GM12878 (cell line): ENCODE data around the gene TMED6. TPM values are rescaled to one million over a fixed set of nuclear protein-coding genes. Genes with fewer than 3 reads are reported as not detected.

Experiments used
- ATAC-seq: fragments of 200-7000 bp; cut with Tn5 transposase; 3 replicates; pipeline ENCODE4 v1.9.1; 2020; ENCODE audit warnings: mild to moderate bottlenecking, moderate library complexity
- BruUV-seq: library from RNA; stranded (reverse); fragments of 400-500 nt; replicated peaks from 2 replicates; lab custom pipeline; 2021; lab: Mats Ljungman, UMichigan
- CTCF ChIA-PET: fragments of 300-600 bp; sonication (Branson Sonifier 250); formaldehyde crosslinking; extraction: SDS; loops from one replicate; lab custom pipeline; 2021; ENCODE audit warnings: inconsistent platforms; lab: Yijun Ruan, JAX
- POLR2A ChIA-PET: fragments of 350-600 bp; formaldehyde crosslinking; extraction: SDS; loops from one replicate; lab custom pipeline; 2021; ENCODE audit warnings: inconsistent platforms; lab: Charles Lee
- RAD21 ChIA-PET: fragments of 300-600 bp; sonication (Branson Sonifier 250); formaldehyde crosslinking; loops from one replicate; lab custom pipeline; 2023; ENCODE audit warnings: antibody characterized with exemption; ENCODE audit not compliant: unreplicated experiment; lab: Charles Lee
- SMC1A ChIA-PET: fragments of 300-600 bp; sonication (Branson Sonifier 250); formaldehyde crosslinking; loops from one replicate; lab custom pipeline; 2023; ENCODE audit not compliant: unreplicated experiment, uncharacterized antibody; lab: Charles Lee
- DNase-seq: peaks from one replicate; pipeline ENCODE4 v3.0.0-alpha.2; 2011; ENCODE audit warnings: low read depth, low spot score
- FAIRE-seq: peaks from 3 replicates; lab custom pipeline; 2011; peaks lifted over from hg19 to GRCh38; lab: Jason Lieb, UNC
- H2AFZ ChIP-seq: 2 replicates; pipeline ENCODE4 v1.6.0; 2011; ENCODE audit warnings: low read depth, low read length, control low read depth; ENCODE audit not compliant: control insufficient read depth
- H3K27ac ChIP-seq: 2 replicates; pipeline ENCODE4 v1.5.1; 2011; ENCODE audit warnings: control low read depth; ENCODE audit not compliant: control insufficient read depth, insufficient read depth
- H3K27me3 ChIP-seq, 2 experiments: replicated peaks in 1 of 2; 2 replicates each; pipeline versions ENCODE4 v1.6.0 to v1.6.1; 2011; ENCODE audit warnings: low read length in 1 of 2; ENCODE audit not compliant: control insufficient read depth in 2 of 2, insufficient read depth in 2 of 2
- H3K36me3 ChIP-seq, 2 experiments: 2 replicates each; pipeline ENCODE4 v1.5.1; 2011; ENCODE audit warnings: low read length in 1 of 2; ENCODE audit not compliant: control insufficient read depth in 2 of 2, insufficient read depth in 2 of 2
- H3K4me1 ChIP-seq: 2 replicates; pipeline ENCODE4 v1.6.1; 2011; ENCODE audit warnings: mild to moderate bottlenecking, low read length, moderate library complexity, mixed read lengths; ENCODE audit not compliant: control insufficient read depth, insufficient read depth
- H3K4me2 ChIP-seq: 2 replicates; pipeline ENCODE4 v1.6.0; 2011; ENCODE audit warnings: control low read depth; ENCODE audit not compliant: control insufficient read depth, insufficient read depth
- H3K4me3 ChIP-seq: fragments of 200-600 bp; sonication (generic); 2 replicates; pipeline ENCODE4 v1.5.1; 2016
- H3K79me2 ChIP-seq: 2 replicates; pipeline ENCODE4 v1.6.0; 2011; ENCODE audit warnings: low read length; ENCODE audit not compliant: control insufficient read depth, insufficient read depth
- H3K9ac ChIP-seq: 2 replicates; pipeline ENCODE4 v1.8.0; 2011; ENCODE audit warnings: low read length, control low read depth, mixed read lengths; ENCODE audit not compliant: control insufficient read depth, insufficient read depth
- H3K9me3 ChIP-seq: replicated peaks from 3 replicates; pipeline ENCODE4 v1.5.1; 2011; ENCODE audit warnings: mild to moderate bottlenecking, low read length; ENCODE audit not compliant: control insufficient read depth, insufficient read depth
- H4K20me1 ChIP-seq: 2 replicates; pipeline ENCODE4 v1.6.0; 2011; ENCODE audit not compliant: control insufficient read depth, insufficient read depth
- BHLHE40 ChIP-seq, 2 experiments: fragments of 450-650 bp in 1 of 2; IDR thresholded peaks; 2 replicates each; pipeline ENCODE4 v1.6.1; 2011 to 2017; ENCODE audit warnings: low read depth in 2 of 2, borderline replicate concordance in 1 of 2, improper control_type of control experiment in 1 of 2, low read length in 1 of 2, mild to moderate bottlenecking in 1 of 2
- BRCA1 ChIP-seq: IDR thresholded peaks from 2 replicates; pipeline ENCODE4 v1.6.1; 2011; ENCODE audit warnings: low read depth, low read length, improper control_type of control experiment
- CEBPB ChIP-seq, 2 experiments: fragments of 150-350 bp in 1 of 2; IDR thresholded peaks; 2 replicates each; pipeline ENCODE4 v1.6.1; 2012 to 2014; ENCODE audit warnings: low read depth in 2 of 2, low read length in 2 of 2, borderline replicate concordance in 1 of 2, inconsistent platforms in 1 of 2
- CREM ChIP-seq: IDR thresholded peaks from 2 replicates; pipeline ENCODE4 v1.6.1; 2014; ENCODE audit warnings: antibody characterized with exemption, low read depth
- HCFC1 ChIP-seq: fragments of 150-350 bp; IDR thresholded peaks from 2 replicates; pipeline ENCODE4 v1.6.1; 2014; ENCODE audit warnings: low read length
- IRF4 ChIP-seq: IDR thresholded peaks from 2 replicates; pipeline ENCODE4 v1.6.1; 2011; ENCODE audit warnings: low read depth, low read length
- JUNB ChIP-seq: IDR thresholded peaks from 2 replicates; pipeline ENCODE4 v1.6.1; 2016; ENCODE audit warnings: antibody characterized with exemption, mild to moderate bottlenecking
- NFIC ChIP-seq: IDR thresholded peaks from 2 replicates; pipeline ENCODE4 v1.6.1; 2012; ENCODE audit warnings: low read depth, mild to moderate bottlenecking, inconsistent platforms, low read length, moderate library complexity
- PAX8 ChIP-seq: fragments of 450-650 bp; IDR thresholded peaks from 2 replicates; pipeline ENCODE4 v1.6.1; 2017; ENCODE audit warnings: mild to moderate bottlenecking, moderate library complexity
- POLR2AphosphoS5 ChIP-seq: IDR thresholded peaks from 2 replicates; pipeline ENCODE4 v1.6.1; 2011; ENCODE audit warnings: mild to moderate bottlenecking, low read length, inconsistent platforms
- SMAD1 ChIP-seq: fragments of 450-650 bp; IDR thresholded peaks from 2 replicates; pipeline ENCODE4 v1.6.1; 2018; ENCODE audit warnings: mild to moderate bottlenecking, low read depth; ENCODE audit not compliant: partially characterized antibody
- SRF ChIP-seq, 2 experiments: IDR thresholded peaks; 2 replicates each; pipeline ENCODE4 v1.6.1; 2011; ENCODE audit warnings: low read depth in 2 of 2, low read length in 2 of 2, mild to moderate bottlenecking in 1 of 2, moderate library complexity in 1 of 2
- ZNF207 ChIP-seq: fragments of 450-650 bp; IDR thresholded peaks from 2 replicates; pipeline ENCODE4 v1.6.1; 2014; ENCODE audit warnings: antibody characterized with exemption, mild to moderate bottlenecking, borderline replicate concordance
- ZSCAN29 ChIP-seq: fragments of 450-650 bp; IDR thresholded peaks from 2 replicates; pipeline ENCODE4 v1.6.1; 2017; ENCODE audit warnings: mild to moderate bottlenecking, moderate library complexity
- WGBS: methylation state at CpG from one replicate; pipeline ENCODE4 v1.1.6; 2016; ENCODE audit warnings: low lambda C conversion rate; ENCODE audit not compliant: insufficient replicate concordance, insufficient coverage; ENCODE audit errors: missing lambda C conversion rate; 5-methylcytosine and 5-hydroxymethylcytosine counted together
- in situ Hi-C: fragments of 300-500 bp; cut with MboI; formaldehyde crosslinking; loops from 9 replicates; pipeline ENCODE4 v1.14.3; 2018; ENCODE audit warnings: mixed read lengths
- intact Hi-C: fragments of 100-400 bp; cut with micrococcal nuclease; formaldehyde crosslinking; loops from one replicate; pipeline ENCODE4 v1.14.2; 2022; ENCODE audit not compliant: unreplicated experiment
- polyA plus RNA-seq, 11 experiments: library from polyadenylated mRNA; depleted of rRNA in 4 of 11; unstranded in 6 of 11; stranded (reverse) in 5 of 11; fragments of >200 nt; fragmentation: Nextera tagmentation in 4 of 11; fragmentation: Illumina TruSeq in 1 of 11; extraction: Ambion mirVana in 4 of 11; extraction: Trizol in 1 of 11; gene quantifications; 1 replicate in 1 of 11; 2 replicates in 10 of 11; pipeline versions ENCODE4 v1.2.1 to v1.2.3, GENCODE V29; 2011 to 2016; ENCODE audit warnings: inconsistent platforms in 2 of 11, missing spikeins in 2 of 11, low read depth in 1 of 11
- total RNA-seq, 4 experiments: library from RNA; depleted of rRNA in 3 of 4; stranded (reverse); fragments of >200 nt in 3 of 4; fragmentation: Illumina TruSeq in 1 of 4; extraction: Trizol in 1 of 4; gene quantifications; 2 replicates each; pipeline versions ENCODE4 v1.2.1 to v1.2.3, GENCODE V29; 2013 to 2021
- TF ChIP-seq, protein P1 (sequence below): IDR thresholded peaks from 2 replicates; pipeline ENCODE4 v1.6.1; 2012; ENCODE audit warnings: improper control_type of control experiment, low read depth, low read length; ENCODE audit not compliant: insufficient replicate concordance
- TF ChIP-seq, protein P2 (sequence below): fragments of 450-650 bp; IDR thresholded peaks from 2 replicates; pipeline ENCODE4 v1.6.1; 2017; ENCODE audit warnings: mild to moderate bottlenecking
- TF ChIP-seq, protein P3 (sequence below): fragments of 450-650 bp; IDR thresholded peaks from 2 replicates; pipeline ENCODE4 v1.6.1; 2016; ENCODE audit warnings: mild to moderate bottlenecking

The TMED6 gene
- total and polyA plus RNA-seq, 10 of the 15 experiments (the other 5 are each of a cell fraction or from before 2014, with no cell fraction given): 0.27 to 1.7 (median 0.78) TPM

DNA sequence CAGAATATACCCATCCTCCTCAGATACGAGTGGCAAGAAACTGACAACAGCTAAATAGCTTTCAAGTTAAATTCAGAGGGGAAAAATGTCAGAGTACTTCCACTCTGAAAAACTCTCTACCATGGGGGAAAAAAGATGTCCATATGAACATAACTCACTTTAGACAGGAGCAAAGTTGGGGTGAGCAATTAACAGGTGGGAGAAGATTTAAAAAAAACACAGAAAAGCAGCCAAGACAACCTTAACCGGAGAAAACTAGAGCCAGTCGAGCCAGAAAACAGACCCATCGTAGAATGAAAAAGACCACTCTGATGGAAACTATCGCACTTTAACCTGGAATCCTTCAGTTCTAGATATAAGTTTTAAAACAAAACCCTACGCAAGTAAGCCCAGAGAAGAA is 33.4 kb upstream of the TMED6 start:
- ChIA-PET RAD21 (interaction anchor here (1.4 to 2.1 kb wide), 4 partner anchors 12 to 370 kb away, joined by 4 to 12 read pairs (median 8); partner anchors contain the start of gene NOB1), POLR2A (interaction anchor here (0.5 to 1.4 kb wide), 9 partner anchors 27 to 377 kb away, joined by 3 to 9 read pairs (median 3); partner anchors contain the start of genes CYB5B and WWP2), CTCF (interaction anchor here (1.2 to 1.7 kb wide), 4 partner anchors 9 to 74 kb away, joined by 3 to 9 read pairs (median 5); no protein-coding TSS in a partner anchor), SMC1A (interaction anchor here (0.9 to 3.4 kb wide), 5 partner anchors 11 to 59 kb away, joined by 4 to 14 read pairs (median 5); partner anchors contain the start of gene NIP7)
- H3K4me2 ChIP-seq: peak overlapping the region; percentile 86
- ATAC-seq (no peak), FAIRE-seq (no peak), DNase-seq (no peak)
- H3K79me2 ChIP-seq: peaks cover 36% of the 10 kb centered on the region
- 1% methylated on average over 6 of the region's 6 CpGs for WGBS
- H3K4me1 ChIP-seq: peaks cover 9% of the 10 kb centered on the region
- peak overlapping the region; percentile 93 for H3K4me3 ChIP-seq
- peak overlapping the region; percentile 93 for H3K9ac ChIP-seq
- no TSS peak for BruUV-seq
- H3K9me3 ChIP-seq: no peaks in the 10 kb centered on the region
- intact Hi-C loops: loop anchor here (2.0 kb wide), 2 partner anchors 46 to 74 kb away; partner anchors contain the start of genes COG8, NIP7 and VPS4A
- peaks cover 0 to 14% of the 10 kb centered on the region in 2 experiments; a peak in 1 of 4 replicates for H3K36me3 ChIP-seq
- in situ Hi-C loops: no loop called here
- no peaks in the 10 kb centered on the region for H3K27me3 ChIP-seq
- peak overlapping the region; percentile 85 for H3K27ac ChIP-seq
- H4K20me1 ChIP-seq: no peaks in the 10 kb centered on the region
- H2AFZ ChIP-seq: no peak overlapping the region
- no peak for TF ChIP-seq CREM
- TF ChIP-seq, protein P1, sequence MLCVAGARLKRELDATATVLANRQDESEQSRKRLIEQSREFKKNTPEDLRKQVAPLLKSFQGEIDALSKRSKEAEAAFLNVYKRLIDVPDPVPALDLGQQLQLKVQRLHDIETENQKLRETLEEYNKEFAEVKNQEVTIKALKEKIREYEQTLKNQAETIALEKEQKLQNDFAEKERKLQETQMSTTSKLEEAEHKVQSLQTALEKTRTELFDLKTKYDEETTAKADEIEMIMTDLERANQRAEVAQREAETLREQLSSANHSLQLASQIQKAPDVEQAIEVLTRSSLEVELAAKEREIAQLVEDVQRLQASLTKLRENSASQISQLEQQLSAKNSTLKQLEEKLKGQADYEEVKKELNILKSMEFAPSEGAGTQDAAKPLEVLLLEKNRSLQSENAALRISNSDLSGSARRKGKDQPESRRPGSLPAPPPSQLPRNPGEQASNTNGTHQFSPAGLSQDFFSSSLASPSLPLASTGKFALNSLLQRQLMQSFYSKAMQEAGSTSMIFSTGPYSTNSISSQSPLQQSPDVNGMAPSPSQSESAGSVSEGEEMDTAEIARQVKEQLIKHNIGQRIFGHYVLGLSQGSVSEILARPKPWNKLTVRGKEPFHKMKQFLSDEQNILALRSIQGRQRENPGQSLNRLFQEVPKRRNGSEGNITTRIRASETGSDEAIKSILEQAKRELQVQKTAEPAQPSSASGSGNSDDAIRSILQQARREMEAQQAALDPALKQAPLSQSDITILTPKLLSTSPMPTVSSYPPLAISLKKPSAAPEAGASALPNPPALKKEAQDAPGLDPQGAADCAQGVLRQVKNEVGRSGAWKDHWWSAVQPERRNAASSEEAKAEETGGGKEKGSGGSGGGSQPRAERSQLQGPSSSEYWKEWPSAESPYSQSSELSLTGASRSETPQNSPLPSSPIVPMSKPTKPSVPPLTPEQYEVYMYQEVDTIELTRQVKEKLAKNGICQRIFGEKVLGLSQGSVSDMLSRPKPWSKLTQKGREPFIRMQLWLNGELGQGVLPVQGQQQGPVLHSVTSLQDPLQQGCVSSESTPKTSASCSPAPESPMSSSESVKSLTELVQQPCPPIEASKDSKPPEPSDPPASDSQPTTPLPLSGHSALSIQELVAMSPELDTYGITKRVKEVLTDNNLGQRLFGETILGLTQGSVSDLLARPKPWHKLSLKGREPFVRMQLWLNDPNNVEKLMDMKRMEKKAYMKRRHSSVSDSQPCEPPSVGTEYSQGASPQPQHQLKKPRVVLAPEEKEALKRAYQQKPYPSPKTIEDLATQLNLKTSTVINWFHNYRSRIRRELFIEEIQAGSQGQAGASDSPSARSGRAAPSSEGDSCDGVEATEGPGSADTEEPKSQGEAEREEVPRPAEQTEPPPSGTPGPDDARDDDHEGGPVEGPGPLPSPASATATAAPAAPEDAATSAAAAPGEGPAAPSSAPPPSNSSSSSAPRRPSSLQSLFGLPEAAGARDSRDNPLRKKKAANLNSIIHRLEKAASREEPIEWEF: no peak
- TF ChIP-seq CEBPB (IDR thresholded peaks at IDR 0.05; ENCODE audit: borderline replicate concordance in 1 of 2, low read depth in 2 of 2, low read length in 2 of 2): no peak
- TF ChIP-seq BHLHE40 (IDR thresholded peaks at IDR 0.05; ENCODE audit: borderline replicate concordance in 1 of 2, low read depth in 2 of 2, low read length in 1 of 2): no peak
- TF ChIP-seq, protein P2, sequence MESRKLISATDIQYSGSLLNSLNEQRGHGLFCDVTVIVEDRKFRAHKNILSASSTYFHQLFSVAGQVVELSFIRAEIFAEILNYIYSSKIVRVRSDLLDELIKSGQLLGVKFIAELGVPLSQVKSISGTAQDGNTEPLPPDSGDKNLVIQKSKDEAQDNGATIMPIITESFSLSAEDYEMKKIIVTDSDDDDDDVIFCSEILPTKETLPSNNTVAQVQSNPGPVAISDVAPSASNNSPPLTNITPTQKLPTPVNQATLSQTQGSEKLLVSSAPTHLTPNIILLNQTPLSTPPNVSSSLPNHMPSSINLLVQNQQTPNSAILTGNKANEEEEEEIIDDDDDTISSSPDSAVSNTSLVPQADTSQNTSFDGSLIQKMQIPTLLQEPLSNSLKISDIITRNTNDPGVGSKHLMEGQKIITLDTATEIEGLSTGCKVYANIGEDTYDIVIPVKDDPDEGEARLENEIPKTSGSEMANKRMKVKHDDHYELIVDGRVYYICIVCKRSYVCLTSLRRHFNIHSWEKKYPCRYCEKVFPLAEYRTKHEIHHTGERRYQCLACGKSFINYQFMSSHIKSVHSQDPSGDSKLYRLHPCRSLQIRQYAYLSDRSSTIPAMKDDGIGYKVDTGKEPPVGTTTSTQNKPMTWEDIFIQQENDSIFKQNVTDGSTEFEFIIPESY: no peak
- no peak for TF ChIP-seq BRCA1
- no peak for TF ChIP-seq ZNF207
- no peak for TF ChIP-seq POLR2AphosphoS5
- no peak for TF ChIP-seq HCFC1
- no peak for TF ChIP-seq PAX8
- TF ChIP-seq SRF (IDR thresholded peaks at IDR 0.05; ENCODE audit: low read depth in 2 of 2, low read length in 2 of 2): no peak
- TF ChIP-seq NFIC: no peak
- no peak for TF ChIP-seq ZSCAN29
- TF ChIP-seq, protein P3, sequence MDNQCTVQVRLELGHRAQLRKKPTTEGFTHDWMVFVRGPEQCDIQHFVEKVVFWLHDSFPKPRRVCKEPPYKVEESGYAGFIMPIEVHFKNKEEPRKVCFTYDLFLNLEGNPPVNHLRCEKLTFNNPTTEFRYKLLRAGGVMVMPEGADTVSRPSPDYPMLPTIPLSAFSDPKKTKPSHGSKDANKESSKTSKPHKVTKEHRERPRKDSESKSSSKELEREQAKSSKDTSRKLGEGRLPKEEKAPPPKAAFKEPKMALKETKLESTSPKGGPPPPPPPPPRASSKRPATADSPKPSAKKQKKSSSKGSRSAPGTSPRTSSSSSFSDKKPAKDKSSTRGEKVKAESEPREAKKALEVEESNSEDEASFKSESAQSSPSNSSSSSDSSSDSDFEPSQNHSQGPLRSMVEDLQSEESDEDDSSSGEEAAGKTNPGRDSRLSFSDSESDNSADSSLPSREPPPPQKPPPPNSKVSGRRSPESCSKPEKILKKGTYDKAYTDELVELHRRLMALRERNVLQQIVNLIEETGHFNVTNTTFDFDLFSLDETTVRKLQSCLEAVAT: no peak
- TF ChIP-seq IRF4: no peak
- TF ChIP-seq SMAD1: no peak
- no peak for TF ChIP-seq JUNB
